GM21390 (cell line): ENCODE data around the gene CASR.
A peak's percentile ranks its signal among the peaks of the same experiment; 100 is the strongest.

Source experiments
- ATAC-seq: cut with Tn5 transposase; IDR thresholded peaks from one replicate; pipeline ENCODE4 v1.9.1; 2021; ENCODE audit not compliant: unreplicated experiment

Gene CASR

DNA sequence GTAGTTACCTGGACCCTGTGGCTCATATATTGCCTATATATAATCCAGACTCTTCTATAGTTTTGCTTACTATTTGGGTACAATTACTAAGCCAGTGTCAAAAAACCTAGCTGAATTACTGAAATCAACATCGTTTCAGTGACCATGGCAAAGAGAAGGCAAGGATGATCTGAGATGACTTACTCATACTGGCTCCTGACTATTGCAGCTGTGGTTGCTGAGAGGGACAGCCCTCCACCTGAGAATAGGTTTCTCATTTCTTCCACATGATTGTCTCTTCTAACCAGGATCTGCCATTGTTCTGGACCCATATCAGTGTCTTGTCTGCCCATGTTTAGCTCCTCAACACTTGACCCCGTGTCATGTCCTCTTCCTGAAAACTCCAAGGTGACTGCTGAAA lies 30.2 kb downstream of the CASR start:
- no peak for ATAC-seq

DNA sequence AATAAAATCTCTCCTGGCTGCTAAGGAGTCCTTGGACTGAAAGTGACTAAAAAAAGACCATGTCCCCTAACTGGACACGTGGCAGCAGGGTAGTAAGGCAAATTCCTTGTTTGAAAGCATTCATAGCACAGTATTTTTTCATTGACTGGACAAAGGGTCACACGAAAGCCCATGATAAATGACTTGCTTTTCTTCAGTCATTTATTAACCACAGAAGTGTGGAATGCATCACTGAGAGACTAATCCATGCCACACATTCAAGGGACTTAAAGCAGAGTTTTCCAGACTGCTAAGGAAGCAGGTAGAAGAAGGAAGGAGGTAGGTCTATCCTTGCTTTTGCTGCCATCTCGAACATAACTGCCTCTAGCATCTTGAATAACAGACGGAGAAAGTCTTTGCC lies 31.2 kb downstream of the CASR start:
- ATAC-seq = no peak

DNA sequence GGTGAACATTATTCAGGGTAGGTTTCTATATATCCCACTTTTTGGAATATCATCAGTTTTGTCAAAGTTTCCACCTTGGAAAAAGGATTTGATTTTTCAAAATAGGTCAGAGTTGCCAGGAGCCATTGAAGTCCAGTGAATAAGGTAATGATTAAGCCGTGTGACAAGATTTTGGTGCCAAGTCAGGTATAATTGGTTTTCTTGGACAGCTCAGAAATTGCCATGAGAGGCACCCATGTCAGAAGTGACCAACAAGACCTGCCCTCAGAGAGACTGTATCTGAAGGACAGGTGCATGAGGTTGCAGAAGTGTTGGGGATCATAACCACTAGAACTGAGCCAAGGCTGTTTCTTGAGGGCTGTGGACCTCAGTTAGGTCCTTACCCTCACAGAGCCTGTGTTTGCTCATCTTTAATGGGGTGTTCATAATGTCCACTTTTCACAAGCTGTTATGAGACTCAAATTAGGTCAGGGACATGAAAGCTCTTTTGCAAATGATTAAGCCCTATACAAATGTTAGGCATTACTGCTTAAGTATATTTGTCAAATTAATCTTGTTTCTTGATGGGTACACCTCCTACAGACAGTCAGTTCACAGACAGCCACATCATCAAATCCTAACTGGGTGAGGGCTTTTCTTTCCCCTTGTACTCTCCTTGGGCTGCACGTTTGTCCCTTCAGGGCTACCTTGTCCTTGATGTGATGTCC lies 32.3 kb downstream of the CASR start:
- no peak for ATAC-seq

DNA sequence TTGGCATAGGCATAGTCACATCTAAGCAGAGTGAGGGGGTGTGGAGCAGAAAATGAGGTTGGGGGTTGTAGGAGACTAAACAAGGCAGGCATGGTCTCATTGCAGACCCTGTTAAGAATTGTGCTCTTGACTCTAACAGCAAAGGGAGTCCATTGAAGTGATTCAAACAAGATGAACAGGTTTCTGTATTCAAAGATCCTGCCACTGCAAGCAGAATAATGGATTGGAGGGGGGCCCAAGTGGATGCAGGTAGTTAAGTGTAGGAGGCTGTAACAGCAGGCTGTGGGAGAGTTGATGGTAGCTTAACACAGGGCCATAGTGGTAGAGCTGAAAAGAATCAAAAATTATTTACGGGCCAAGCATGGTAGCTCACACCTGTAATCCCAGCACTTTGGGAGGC lies 34.4 kb downstream of the CASR start:
- ATAC-seq = no peak

DNA sequence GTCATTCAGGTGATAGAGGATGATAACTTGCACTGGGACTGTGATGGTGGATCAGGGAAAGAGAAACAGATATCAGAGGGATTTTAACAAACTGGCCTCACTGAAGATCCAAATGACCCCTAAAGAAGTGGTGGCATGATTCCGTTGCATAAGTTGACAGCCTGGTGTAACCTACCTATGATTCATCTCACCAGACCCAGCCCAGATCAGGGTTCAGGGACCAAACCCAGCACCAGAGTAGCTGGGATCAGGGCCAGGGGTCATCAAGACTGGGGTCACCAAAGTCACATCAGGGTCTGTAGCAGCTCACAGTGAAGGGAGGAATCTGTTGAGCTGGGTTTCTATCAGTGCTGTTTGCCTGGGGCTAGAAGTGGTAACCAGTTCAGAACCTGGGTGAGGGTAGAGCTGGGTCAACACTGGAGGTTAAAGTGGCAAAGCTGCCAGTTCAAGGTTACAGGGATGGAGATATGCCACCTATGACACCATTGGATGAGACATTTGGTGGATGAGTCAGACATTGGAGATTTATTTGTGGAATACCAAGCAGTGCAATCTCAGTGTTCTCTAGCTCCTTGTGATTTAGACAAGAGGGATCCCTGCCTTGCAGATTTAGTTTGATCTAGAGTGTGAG lies 35.9 kb downstream of the CASR start:
- ATAC-seq = no peak

DNA sequence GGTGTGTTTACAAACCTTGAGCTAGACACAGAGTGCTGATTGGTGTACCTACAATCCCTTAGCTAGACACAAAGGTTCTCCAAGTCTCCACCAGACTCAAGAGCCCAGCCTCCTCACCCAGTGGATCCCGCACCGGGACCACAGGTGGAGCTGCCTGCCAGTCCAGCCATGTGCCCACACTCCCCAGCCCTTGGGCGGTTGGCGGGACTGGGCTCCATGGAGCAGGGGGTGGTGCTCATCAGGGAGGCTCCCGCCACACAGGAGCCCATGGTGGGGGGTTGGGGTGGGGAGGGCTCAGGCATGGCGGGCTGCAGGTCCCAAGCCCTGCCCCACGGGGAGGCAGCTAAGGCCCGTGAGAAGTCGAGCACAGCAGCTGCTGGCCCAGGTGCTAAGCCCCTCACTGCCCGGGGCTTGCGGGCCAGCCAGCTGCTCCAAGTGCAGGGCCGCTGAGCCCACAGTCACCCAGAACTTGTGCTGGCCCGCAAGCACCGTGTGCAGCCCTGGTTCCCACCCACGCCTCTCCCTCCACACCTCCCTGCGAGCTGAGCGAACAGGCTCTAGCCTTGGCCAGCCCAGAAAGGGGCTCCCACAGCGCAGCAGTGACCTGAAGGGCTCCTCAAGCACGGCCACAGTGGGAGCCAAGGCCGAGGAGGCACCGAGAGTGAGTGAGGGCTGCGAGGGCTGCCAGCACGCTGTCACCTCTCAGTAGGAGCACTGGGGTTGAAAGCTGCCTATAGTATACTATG lies 43.7 kb downstream of the CASR start:
- no peak for ATAC-seq

DNA sequence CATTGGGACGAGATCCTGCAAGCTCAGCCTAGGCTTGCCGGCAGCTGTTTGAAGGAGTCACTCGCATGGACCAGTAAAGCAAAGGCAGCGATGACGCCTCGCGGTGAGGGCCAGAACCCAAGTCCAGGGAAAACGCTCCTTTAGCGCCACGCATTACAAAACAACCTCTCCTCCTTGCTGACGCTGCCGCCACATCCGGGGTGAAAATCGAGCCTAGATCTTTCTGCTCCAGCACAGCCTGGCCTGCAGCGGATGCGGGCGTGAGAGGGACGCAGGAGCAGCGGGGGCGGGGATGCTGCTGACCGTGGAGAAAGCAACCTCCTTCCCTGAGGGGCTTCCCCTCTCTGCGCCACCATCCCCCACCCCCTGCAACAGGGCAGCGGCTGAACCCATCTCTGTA lies 46.7 kb downstream of the CASR start:
- no peak for ATAC-seq

DNA sequence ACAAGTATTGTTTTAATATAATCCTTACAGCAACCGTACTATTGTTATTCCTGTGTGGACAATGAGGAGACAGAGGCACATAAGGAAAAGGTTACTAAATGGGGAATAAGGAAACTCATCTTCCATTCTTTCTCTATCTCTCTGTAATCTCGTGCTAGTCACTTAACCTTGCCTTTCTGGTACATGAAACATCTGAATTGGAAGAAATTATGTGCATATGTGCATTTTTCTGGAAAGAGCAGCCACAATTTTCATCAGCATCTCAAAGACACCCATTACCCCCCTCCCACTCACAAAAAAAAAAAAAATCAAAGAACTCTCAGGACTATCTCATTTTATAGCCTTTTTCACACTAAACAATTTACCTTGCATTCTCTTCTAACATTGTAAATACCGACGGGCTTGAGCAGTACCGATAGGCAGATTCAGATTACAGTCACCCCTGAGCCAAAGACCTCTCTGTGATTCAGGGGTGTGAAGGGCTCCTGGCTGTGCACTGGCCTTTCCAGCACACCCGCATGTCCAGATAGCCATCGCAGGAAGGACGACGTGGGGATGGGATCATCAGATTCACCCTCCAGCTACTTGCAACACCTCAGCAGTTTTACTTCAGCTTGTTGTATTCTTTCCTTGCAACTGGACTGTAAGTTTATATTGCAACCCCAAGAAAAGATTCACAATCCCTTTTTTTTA lies 48.1 kb downstream of the CASR start:
- ATAC-seq = no peak

DNA sequence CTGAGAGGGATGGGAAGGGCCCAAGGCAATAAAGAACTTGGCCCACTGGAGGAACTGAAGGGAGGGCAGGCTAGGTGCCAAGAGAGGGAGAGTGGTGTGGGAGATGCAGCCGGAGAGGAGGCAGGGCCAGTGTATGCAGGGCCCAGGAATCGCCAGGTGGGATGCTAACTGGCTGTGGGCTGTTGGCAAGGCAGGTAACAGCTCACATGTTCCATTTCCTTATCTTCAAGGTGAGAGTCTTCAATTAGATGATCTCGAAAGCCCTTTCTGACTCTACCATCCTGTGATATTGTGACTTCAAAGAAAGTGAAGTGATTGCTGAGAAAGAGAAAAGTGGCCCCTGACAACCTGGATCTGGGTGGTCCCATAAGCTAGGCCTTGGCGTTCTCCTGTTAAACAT lies 49.0 kb downstream of the CASR start:
- ATAC-seq = no peak

DNA sequence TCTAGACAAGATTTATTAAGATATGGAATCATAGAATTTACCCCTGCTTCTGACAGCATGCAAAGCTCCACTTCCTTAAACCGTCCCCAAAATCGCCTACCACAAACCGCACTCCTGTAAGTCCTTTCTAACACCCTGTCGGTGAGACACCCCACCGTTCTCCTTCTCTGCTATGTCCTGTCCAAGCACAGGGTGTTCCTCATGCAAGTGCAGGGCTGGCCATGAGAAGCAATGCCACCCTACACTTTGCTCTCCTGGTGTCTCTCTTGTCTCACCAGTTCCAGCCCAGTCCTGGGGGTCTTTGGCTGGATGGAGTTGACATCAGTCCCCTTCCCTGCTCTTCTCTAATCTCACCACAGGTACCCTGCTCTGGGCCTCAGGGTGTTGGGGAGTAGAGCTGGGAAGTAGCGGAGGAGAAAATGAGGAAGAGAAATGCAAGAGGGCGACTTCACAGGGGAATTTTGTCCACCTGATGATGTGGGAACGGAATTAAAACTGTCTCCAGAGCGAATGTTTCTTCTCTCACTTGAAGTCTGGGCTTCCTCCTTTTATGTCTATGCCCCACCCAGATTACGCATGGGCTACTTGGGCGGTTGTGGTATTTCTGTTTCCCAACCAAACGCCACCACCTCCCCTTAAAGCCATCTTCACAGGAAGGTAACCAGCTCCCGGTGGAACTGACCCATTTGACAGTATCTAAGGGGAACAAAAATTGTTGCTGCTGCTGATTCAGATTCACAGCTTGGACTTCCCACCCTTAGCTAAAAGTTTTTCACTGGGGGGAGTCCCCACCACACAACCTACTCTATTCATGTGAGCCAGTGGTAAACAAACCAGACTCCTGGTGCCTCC lies 49.9 kb downstream of the CASR start:
- ATAC-seq = peak; percentile 77

DNA sequence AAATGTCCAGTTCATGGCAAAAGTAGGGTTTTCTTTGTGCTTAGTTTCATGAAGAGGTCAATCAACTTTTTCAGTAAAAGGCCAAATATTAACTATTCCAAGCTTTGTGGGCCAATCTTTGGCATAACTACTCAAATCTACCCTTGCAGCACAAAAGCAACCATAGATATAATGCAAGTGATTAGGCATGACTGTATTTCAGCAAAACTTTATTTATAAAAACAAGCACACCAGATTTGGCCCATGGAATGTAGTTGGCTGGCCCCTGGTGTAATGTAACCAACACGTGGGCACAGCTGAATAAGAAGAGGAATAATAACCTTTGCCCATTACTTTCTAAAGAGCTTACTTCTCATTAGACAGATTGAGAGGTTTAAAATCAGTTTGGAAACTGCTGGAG lies 50.6 kb downstream of the CASR start:
- ATAC-seq = no peak

DNA sequence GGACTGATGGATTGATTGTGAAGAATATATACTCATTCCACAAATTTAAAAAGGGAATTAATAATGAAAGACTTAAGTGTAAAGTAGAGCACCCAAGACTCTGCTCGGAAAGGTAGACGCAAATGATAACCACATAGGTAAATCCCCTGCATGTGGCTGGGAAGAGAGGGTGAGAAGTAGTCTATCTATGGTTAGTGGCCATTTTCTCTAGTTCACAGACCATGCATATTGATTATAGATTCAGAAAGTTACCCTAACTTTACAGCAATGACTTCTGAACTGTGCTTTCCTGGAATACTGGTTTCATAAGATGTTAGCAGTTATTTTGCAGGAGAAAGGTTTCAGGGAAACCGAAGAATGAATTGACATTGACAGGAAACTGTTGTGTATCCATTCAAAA lies 51.7 kb downstream of the CASR start:
- ATAC-seq = peak; percentile 37

DNA sequence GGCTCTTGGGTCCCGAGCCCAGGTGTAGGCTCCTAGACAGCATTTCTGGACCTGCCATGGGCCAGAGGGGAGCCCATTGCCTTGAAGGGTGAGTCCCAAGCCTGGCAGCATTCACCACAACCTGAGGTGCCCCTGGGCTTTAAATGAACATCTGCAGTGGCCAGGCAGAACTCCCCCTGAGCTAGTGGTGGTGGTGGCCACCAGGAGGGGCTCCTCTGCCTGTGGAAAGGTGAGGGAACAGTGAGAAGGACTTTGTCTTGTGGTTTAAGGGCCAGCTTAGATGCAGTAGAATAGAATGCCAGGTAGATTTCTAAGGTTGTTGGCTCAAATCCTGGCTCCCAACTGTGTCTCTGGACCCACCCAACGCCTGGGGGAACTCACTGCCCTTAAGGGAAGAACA lies 55.6 kb downstream of the CASR start:
- no peak for ATAC-seq

DNA sequence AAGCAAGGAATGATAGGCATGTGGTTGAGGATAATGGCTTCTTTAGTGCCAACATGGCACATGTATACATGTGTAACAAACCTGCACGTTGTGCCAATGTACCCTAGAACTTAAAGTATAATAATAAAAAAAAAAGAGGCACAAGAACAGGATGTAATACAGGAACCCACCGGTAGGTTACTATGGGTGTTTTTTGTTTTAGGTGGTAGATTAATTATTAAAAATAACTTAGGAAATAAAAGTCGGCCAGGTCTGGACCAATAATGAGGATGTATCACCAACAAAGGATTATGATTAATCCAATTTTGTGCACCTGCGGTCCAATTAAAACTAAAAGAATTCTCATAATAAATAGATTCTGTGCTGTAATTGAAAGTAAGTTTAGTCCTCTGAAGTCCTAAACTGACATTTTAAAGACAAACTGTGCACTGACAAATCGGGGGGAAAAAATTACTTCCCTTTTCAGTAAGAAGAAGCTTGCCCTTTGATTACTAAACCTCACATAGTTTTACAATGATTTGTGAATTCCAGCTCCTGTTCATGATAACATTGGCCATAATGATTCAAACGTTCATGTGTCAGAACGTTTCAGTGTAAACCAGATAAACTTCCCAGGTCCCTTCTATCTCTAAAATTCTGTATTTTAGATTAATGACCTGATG lies 62.2 kb downstream of the CASR start:
- ATAC-seq = no peak

DNA sequence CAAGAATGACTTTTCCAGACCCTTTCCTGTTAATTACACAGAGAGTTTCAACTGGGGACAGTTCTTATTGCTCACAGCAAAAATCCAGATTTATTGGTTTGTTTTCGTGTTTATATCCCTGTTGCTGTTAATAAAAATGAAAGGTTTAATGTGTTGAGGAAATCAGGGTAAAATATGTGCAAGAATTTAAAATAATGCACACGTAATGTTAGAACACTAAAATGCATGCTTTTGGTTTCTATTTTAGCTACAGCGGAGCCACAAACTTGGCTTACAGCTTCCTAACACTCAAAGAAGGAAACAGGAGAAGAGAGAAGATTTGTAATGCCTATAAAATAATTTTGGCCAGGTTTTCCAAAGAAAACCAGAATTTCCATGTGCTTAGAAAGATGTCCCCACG lies 62.7 kb downstream of the CASR start:
- ATAC-seq = no peak

DNA sequence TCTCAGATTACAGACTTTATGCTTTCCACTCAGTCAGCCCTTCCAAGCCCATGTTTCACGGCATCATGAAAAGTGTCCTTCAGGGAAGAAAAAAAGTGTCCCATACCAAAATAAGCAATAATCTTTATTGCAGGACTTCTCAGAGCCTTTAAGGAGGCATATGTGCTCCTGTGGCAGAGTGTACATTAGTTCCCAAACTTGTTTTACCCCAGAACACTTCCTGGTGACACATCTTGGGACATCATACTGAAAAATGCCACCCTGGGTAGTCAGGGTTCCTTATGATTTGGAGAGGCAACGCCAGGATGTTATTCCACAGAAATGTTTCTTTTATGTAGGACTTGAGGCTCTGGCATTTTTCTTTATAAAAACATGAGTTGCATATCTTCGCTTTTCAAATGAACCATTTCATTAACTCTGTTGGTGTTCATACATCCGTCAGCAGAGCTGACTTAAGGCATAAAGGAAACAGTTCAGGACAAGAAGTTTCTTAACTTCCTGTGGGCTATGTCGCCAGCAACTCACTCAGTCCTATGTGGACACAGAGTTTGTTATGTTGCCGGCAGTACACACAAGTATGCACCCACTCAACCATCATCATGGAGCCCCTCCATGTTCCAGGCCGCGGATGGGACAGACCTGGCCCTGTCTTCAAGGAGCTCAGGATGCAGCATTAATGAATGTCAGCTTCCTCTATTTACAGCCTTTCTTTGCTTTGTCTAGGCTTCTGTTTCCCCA lies 63.8 kb downstream of the CASR start:
- no peak for ATAC-seq

DNA sequence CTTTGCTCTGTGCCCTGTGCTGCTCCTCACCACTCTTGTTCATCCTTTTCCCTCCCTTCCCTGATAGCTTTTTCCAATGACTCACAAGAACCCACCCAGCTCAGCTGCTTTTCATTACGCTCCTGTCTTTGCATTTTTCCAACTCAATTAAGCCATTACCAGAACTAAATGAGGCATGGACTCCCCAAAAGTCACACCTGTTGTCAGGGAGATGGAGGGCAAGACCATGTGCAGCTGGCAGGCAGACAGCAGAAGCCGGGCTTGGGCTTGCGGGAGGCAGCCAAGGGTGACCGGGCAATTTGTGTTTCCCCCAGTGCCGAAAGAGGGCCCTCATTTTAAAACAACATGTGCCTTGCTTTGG lies 64.3 kb downstream of the CASR start:
- ATAC-seq = no peak

DNA sequence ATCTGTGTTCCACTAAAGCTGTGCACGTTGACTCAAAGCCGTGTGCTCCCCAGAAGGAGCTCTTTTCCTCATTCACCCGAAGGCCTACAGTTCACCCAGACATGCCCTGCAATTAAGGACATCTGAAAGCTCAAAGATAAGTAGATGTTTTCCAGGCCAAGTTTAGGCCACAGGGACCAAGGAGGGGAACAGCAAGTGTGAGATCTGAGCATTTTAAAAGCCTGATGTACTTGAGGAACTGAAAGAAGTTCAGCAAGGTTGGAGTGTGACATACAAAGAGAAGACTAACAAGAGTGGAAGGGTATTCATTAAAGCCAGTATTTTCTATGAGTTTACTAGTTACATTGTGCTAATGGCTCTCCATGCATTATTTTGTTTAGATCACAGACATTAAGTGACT lies 68.0 kb downstream of the CASR start:
- no peak for ATAC-seq

DNA sequence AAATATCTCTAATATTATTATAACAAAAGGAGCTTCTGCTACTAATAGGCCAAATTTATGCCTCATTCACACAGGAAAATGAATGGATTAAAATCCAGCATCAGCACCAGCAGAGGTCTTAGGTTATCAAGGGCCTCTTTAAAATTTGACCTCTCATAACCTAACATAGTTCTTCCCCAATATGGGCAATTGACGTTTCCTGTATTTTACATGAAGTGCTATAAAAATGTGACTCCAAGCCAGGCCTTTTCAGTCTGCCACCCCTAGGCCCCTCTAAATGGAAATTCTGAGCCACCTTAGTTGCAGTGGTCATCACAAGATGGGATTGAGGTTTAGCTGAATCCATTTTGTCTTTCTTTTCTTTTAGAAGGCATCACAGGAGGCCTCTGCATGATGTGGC lies 70.1 kb downstream of the CASR start:
- no peak for ATAC-seq
